ENCODE results near the gene SLC17A8.
A peak's percentile ranks its signal among the peaks of the same experiment; 100 is the strongest.

The SLC17A8 gene

DNA sequence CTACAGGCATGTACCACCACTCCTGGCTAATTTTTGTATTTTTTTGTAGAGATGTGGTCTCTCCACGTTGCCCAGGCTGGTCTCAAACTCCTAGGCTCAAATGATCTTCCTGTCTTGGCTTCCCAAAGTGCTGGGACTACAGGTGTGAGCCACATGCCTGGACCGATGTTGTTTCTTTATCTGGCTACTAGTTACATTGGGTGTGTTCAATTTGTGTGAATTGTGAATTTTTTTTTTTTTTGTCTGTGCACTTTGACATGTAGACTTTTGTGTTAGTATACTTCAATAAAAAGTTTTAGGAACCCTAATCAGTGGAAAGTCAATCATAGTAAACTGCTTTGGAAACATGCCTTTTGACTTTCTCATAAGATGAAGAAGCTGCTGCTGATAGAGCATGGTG is 24.0 kb upstream of the SLC17A8 start:
- peaks cover 25 to 78% of the 10 kb centered on the region in 2 experiments for H3K36me3 ChIP-seq (ENCODE audit: control insufficient read depth in 2 of 2, insufficient read depth in 1 of 2, low read length in 2 of 2)
- H3K4me3 ChIP-seq (ENCODE audit: low read depth, low read length), result no peak overlapping the region
- ChIA-PET POLR2A (no interaction called here), CTCF (interaction anchor here (0.7 to 1.3 kb wide), 2 partner anchors 22 to 98 kb away, joined by 3 to 4 read pairs; no protein-coding TSS in a partner anchor)
- H3K9me3 ChIP-seq (ENCODE audit: control insufficient read depth, insufficient read depth, low read depth, low read length), result no peaks in the 10 kb centered on the region
- TF ChIP-seq ZNF112 (tag by site-specific recombination; IDR thresholded peaks at IDR 0.05), result no peak
- TF ChIP-seq ZNF175 (tag by site-specific recombination; IDR thresholded peaks at IDR 0.05), result no peak
- TF ChIP-seq SCRT2 (tag by site-specific recombination; IDR thresholded peaks at IDR 0.05), result no peak
- no peak for TF ChIP-seq ZNF426 (tag by site-specific recombination; IDR thresholded peaks at IDR 0.05)
- no peak for TF ChIP-seq ZNF274 (IDR thresholded peaks at IDR 0.05; ENCODE audit: low read length)
- no peak for TF ChIP-seq ZNF274 (tag by site-specific recombination; IDR thresholded peaks at IDR 0.05; ENCODE audit: borderline replicate concordance)
- TF ChIP-seq, protein P1, sequence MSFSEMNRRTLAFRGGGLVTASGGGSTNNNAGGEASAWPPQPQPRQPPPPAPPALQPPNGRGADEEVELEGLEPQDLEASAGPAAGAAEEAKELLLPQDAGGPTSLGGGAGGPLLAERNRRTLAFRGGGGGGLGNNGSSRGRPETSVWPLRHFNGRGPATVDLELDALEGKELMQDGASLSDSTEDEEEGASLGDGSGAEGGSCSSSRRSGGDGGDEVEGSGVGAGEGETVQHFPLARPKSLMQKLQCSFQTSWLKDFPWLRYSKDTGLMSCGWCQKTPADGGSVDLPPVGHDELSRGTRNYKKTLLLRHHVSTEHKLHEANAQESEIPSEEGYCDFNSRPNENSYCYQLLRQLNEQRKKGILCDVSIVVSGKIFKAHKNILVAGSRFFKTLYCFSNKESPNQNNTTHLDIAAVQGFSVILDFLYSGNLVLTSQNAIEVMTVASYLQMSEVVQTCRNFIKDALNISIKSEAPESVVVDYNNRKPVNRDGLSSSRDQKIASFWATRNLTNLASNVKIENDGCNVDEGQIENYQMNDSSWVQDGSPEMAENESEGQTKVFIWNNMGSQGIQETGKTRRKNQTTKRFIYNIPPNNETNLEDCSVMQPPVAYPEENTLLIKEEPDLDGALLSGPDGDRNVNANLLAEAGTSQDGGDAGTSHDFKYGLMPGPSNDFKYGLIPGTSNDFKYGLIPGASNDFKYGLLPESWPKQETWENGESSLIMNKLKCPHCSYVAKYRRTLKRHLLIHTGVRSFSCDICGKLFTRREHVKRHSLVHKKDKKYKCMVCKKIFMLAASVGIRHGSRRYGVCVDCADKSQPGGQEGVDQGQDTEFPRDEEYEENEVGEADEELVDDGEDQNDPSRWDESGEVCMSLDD (tag by site-specific recombination; IDR thresholded peaks at IDR 0.05), result no peak
- no peak for TF ChIP-seq KLF1 (tag by site-specific recombination; IDR thresholded peaks at IDR 0.05)
- no peak for TF ChIP-seq ZNF791 (tag by site-specific recombination; IDR thresholded peaks at IDR 0.05)
- TF ChIP-seq, protein P2, sequence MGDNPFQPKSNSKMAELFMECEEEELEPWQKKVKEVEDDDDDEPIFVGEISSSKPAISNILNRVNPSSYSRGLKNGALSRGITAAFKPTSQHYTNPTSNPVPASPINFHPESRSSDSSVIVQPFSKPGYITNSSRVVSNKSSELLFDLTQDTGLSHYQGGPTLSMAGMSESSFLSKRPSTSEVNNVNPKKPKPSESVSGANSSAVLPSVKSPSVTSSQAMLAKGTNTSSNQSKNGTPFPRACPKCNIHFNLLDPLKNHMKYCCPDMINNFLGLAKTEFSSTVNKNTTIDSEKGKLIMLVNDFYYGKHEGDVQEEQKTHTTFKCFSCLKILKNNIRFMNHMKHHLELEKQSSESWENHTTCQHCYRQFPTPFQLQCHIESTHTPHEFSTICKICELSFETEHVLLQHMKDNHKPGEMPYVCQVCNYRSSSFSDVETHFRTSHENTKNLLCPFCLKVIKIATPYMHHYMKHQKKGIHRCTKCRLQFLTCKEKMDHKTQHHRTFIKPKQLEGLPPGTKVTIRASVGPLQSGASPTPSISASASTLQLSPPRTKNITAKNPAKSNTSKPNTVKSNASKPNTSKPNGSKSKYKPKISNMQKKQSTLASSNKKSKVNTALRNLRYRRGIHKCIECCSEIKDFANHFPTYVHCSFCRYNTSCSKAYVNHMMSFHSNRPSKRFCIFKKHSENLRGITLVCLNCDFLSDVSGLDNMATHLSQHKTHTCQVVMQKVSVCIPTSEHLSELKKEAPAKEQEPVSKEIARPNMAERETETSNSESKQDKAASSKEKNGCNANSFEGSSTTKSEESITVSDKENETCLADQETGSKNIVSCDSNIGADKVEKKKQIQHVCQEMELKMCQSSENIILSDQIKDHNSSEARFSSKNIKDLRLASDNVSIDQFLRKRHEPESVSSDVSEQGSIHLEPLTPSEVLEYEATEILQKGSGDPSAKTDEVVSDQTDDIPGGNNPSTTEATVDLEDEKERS (tag by site-specific recombination; IDR thresholded peaks at IDR 0.05), result no peak
- no peak for TF ChIP-seq ZBTB21 (tag by site-specific recombination; IDR thresholded peaks at IDR 0.05)
- TF ChIP-seq, protein P3, sequence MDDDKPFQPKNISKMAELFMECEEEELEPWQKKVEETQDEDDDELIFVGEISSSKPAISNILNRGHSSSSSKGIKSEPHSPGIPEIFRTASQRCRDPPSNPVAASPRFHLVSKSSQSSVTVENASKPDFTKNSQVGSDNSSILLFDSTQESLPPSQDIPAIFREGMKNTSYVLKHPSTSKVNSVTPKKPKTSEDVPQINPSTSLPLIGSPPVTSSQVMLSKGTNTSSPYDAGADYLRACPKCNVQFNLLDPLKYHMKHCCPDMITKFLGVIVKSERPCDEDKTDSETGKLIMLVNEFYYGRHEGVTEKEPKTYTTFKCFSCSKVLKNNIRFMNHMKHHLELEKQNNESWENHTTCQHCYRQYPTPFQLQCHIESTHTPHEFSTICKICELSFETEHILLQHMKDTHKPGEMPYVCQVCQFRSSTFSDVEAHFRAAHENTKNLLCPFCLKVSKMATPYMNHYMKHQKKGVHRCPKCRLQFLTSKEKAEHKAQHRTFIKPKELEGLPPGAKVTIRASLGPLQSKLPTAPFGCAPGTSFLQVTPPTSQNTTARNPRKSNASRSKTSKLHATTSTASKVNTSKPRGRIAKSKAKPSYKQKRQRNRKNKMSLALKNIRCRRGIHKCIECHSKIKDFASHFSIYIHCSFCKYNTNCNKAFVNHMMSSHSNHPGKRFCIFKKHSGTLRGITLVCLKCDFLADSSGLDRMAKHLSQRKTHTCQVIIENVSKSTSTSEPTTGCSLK (tag by site-specific recombination; IDR thresholded peaks at IDR 0.05), result no peak
- TF ChIP-seq ZBTB7A (tag by site-specific recombination; IDR thresholded peaks at IDR 0.05; ENCODE audit: low read depth), result no peak
- no peak overlapping the region for H3K27ac ChIP-seq (ENCODE audit: extremely low read depth, low read depth, low read length)
- no peaks in the 10 kb centered on the region for H3K4me1 ChIP-seq (ENCODE audit: control insufficient read depth, insufficient read depth, low read length)

DNA sequence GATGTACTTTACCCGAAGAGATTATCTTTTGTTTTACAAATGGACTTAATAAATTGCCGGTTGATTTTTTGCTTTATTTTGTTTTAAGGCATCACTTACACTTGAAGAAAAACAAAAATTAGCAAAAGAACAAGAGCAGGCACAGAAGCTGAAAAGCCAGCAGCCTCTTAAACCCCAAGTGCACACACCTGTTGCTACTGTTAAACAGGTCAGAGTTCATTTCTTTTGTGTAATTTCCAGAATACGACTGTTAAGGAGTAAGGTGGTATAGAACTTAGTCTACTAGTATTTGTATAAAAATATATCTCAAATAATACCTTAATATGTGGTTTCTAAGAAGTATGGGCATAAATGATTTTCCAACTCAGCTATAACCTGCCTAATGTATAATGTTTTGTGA is 19.6 kb upstream of the SLC17A8 start:
- H3K4me3 ChIP-seq (ENCODE audit: low read depth, low read length), result no peak overlapping the region
- peaks cover 17 to 55% of the 10 kb centered on the region in 2 experiments for H3K36me3 ChIP-seq (ENCODE audit: control insufficient read depth in 2 of 2, insufficient read depth in 1 of 2, low read length in 2 of 2)
- no peak overlapping the region for H3K27ac ChIP-seq (ENCODE audit: extremely low read depth, low read depth, low read length)
- TF ChIP-seq SCRT1 (tag by site-specific recombination; IDR thresholded peaks at IDR 0.05; ENCODE audit: borderline replicate concordance) (peak; percentile 80), SCRT2 (tag by site-specific recombination; IDR thresholded peaks at IDR 0.05) (peak; percentile 86)
- TF ChIP-seq, protein P4, sequence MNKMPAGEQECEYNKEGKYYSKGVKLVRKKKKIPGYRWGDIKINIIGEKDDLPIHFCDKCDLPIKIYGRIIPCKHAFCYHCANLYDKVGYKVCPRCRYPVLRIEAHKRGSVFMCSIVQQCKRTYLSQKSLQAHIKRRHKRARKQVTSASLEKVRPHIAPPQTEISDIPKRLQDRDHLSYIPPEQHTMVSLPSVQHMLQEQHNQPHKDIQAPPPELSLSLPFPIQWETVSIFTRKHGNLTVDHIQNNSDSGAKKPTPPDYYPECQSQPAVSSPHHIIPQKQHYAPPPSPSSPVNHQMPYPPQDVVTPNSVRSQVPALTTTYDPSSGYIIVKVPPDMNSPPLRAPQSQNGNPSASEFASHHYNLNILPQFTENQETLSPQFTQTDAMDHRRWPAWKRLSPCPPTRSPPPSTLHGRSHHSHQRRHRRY (tag by site-specific recombination; IDR thresholded peaks at IDR 0.05), result no peak
- POLR2A ChIA-PET, result no interaction called here
- H3K9me3 ChIP-seq (ENCODE audit: control insufficient read depth, insufficient read depth, low read depth, low read length), result no peaks in the 10 kb centered on the region
- CTCF ChIA-PET, result interaction anchor here (0.7 to 1.1 kb wide), 2 partner anchors 10 to 102 kb away, joined by 4 to 5 read pairs; no protein-coding TSS in a partner anchor
- H3K4me1 ChIP-seq (ENCODE audit: control insufficient read depth, insufficient read depth, low read length), result no peaks in the 10 kb centered on the region
